Glutamatergic neuron (in vitro differentiated cells): Measurements from ENCODE around the gene VKORC1. TPM values are rescaled to one million over a fixed set of nuclear protein-coding genes. Genes with fewer than 3 reads are reported as not detected.
A peak's percentile ranks its signal among the peaks of the same experiment; 100 is the strongest.

ENCODE experiments used
- DNase-seq: peaks from one replicate; pipeline ENCODE4 v3.0.0; 2022
- H3K27ac Mint-ChIP-seq: one replicate; pipeline ENCODE4 v1.8.0; 2020; ENCODE audit warnings: mild to moderate bottlenecking, mixed read lengths, inconsistent platforms; ENCODE audit not compliant: unreplicated experiment
- H3K27me3 Mint-ChIP-seq: one replicate; pipeline ENCODE4 v1.8.0; 2020; ENCODE audit warnings: mild to moderate bottlenecking, moderate library complexity, mixed read lengths, inconsistent platforms; ENCODE audit not compliant: unreplicated experiment
- H3K36me3 Mint-ChIP-seq: one replicate; pipeline ENCODE4 v1.8.0; 2020; ENCODE audit warnings: mild to moderate bottlenecking, mixed read lengths, inconsistent platforms; ENCODE audit not compliant: unreplicated experiment
- H3K4me1 Mint-ChIP-seq: one replicate; pipeline ENCODE4 v1.8.0; 2020; ENCODE audit warnings: mild to moderate bottlenecking, low read depth, mixed read lengths, inconsistent platforms; ENCODE audit not compliant: unreplicated experiment
- H3K4me3 Mint-ChIP-seq: one replicate; pipeline ENCODE4 v1.8.0; 2020; ENCODE audit warnings: mild to moderate bottlenecking, mixed read lengths, inconsistent platforms; ENCODE audit not compliant: unreplicated experiment
- H3K9me3 Mint-ChIP-seq: one replicate; pipeline ENCODE4 v1.8.0; 2020; ENCODE audit warnings: mild to moderate bottlenecking, moderate library complexity, mixed read lengths, inconsistent platforms; ENCODE audit not compliant: unreplicated experiment
- total RNA-seq: library from RNA; stranded (reverse); fragmentation: NEBNext Ultra II Directional; extraction: Animal tissue kit (Norgen Biotek cat#: 25700); gene quantifications from one replicate; pipeline ENCODE4 v1.2.1, GENCODE V29; 2021; ENCODE audit not compliant: unreplicated experiment
- TF ChIP-seq, protein P1 (sequence below): fragments of 200-600 bp; sonication (generic); IDR thresholded peaks from one replicate; pipeline ENCODE4 v1.5.0; 2021; ENCODE audit not compliant: partially characterized antibody, unreplicated experiment

The VKORC1 gene
- total RNA-seq, 1 donor from 2014 or later = 152 TPM

DNA sequence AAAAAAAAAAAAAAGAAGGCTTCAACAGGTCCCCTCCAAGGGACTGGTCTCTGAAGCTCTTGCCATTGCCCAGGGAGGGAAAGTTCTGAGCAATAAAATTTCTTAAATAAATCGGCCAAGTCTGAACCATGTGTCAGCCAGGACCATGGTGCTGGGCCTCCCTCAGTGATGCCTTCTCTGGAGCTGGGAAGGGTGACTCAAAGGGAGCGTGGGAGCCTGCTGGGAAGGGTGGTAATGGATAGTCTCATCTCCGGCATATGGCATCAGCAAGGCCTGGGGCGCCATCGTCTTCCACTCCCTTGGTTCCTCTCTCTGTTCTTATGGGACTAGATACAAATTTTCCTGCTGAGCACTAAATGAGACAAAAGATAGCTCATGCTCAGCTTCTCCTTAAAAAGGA lies 2.3 kb downstream of the VKORC1 start:
- TF ChIP-seq, protein P1, sequence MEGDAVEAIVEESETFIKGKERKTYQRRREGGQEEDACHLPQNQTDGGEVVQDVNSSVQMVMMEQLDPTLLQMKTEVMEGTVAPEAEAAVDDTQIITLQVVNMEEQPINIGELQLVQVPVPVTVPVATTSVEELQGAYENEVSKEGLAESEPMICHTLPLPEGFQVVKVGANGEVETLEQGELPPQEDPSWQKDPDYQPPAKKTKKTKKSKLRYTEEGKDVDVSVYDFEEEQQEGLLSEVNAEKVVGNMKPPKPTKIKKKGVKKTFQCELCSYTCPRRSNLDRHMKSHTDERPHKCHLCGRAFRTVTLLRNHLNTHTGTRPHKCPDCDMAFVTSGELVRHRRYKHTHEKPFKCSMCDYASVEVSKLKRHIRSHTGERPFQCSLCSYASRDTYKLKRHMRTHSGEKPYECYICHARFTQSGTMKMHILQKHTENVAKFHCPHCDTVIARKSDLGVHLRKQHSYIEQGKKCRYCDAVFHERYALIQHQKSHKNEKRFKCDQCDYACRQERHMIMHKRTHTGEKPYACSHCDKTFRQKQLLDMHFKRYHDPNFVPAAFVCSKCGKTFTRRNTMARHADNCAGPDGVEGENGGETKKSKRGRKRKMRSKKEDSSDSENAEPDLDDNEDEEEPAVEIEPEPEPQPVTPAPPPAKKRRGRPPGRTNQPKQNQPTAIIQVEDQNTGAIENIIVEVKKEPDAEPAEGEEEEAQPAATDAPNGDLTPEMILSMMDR = no peak

GRCh38 chr16:31090540-31090939 lies 4.1 kb downstream of the VKORC1 start:
- no peak overlapping the region for H3K27ac Mint-ChIP-seq
- peaks cover 9% of the 10 kb centered on the region for H3K9me3 Mint-ChIP-seq

More for the DNA sequence above, 2.3 kb downstream of the VKORC1 start:
- Mint-ChIP-seq H3K27me3 (peaks cover 13% of the 10 kb centered on the region), H3K4me1 (peaks cover 4% of the 10 kb centered on the region), H3K9me3 (peaks cover 9% of the 10 kb centered on the region), H3K36me3 (no peaks in the 10 kb centered on the region), H3K27ac (peak overlapping the region; percentile 71), H3K4me3 (peak overlapping the region; percentile 99)
- no peak for DNase-seq

DNA sequence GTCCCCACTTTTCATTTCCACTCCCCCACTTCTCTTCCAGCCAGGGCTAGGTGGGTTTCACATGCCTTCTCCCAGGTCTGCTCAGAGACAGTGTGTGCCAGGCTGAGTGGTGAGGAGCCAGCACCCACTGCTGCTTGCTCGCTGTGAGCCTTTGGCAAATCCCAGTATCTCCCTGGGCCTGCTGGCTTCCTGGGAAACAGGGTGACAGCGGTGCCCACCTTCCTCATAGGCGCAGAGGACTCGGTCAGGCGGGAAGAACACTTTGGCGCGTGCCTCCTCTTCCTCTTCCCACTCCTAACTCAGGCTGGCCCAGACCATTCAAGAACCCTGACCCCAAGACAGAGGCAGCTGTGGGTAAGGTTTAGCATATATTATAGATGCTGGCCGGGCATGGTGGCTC lies 5.4 kb downstream of the VKORC1 start:
- no peak overlapping the region for H3K27ac Mint-ChIP-seq
- peaks cover 12% of the 10 kb centered on the region for H3K4me1 Mint-ChIP-seq
- H3K27me3 Mint-ChIP-seq = peaks cover 13% of the 10 kb centered on the region
- no peak overlapping the region for H3K4me3 Mint-ChIP-seq
- TF ChIP-seq, protein P1 = no peak
- H3K9me3 Mint-ChIP-seq = peaks cover 9% of the 10 kb centered on the region
- H3K36me3 Mint-ChIP-seq = no peaks in the 10 kb centered on the region
- DNase-seq = no peak

More at GRCh38 chr16:31090540-31090939, 4.1 kb downstream of the VKORC1 start:
- Mint-ChIP-seq H3K4me3 (no peak overlapping the region), H3K36me3 (no peaks in the 10 kb centered on the region), H3K27me3 (peaks cover 12% of the 10 kb centered on the region), H3K4me1 (peaks cover 8% of the 10 kb centered on the region)
- TF ChIP-seq, protein P1 = no peak
- DNase-seq = no peak

DNA sequence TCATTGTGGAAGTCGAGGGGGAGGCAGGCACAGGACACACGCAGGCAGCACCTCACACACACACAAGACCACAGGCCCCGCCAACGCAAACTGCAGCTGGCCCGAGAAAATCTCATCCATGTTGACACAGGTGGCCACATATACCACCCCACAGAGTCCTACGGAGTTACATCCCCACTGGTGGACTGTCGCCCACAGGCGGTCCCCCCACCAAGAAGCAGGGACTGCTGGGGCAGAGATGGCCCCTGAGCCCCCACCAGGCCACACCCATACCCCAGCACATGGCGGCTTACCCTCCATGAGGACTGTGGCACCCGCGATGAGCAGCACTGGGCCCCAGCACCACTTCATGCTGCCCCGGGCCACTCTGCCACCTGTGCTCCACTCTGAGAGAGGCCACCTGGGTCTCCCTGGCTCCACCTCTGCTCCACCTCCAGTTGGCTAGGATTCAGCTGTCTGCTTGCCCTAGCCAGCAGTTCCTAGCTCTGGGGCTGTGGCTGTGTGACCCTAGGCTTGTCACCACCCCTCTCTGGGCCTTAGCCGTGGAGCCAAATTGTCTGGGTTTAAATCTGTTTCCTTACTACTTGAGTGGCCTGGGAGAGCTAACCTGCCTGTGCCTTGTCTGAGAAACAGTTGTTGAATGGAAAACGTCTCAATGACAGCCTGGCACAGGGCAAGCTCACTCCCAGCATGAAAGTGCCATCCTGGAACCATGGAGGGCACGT lies 6.0 kb downstream of the VKORC1 start, which contains the start of gene PRSS53:
TSS of gene PRSS53 (minus strand) at position 485 of the 725 bp plus-strand sequence. CDS start at position 351, 134 bp downstream.
- H3K4me3 Mint-ChIP-seq = no peak within 1 kb of the TSS
- no peak for DNase-seq
- TF ChIP-seq, protein P1 = no peak

GRCh38 chr16:31087971-31088370 lies 6.6 kb downstream of the VKORC1 start:
- Mint-ChIP-seq H3K4me1 (peaks cover 13% of the 10 kb centered on the region), H3K27me3 (peaks cover 8% of the 10 kb centered on the region), H3K9me3 (peaks cover 8% of the 10 kb centered on the region), H3K36me3 (no peaks in the 10 kb centered on the region), H3K4me3 (no peak overlapping the region), H3K27ac (no peak overlapping the region)
- TF ChIP-seq, protein P1 = no peak
- no peak for DNase-seq

More for the DNA sequence above, 6.0 kb downstream of the VKORC1 start, which contains the start of gene PRSS53:
- peaks cover 8% of the 10 kb centered on the region for H3K27me3 Mint-ChIP-seq
- H3K4me1 Mint-ChIP-seq = peaks cover 12% of the 10 kb centered on the region
- H3K36me3 Mint-ChIP-seq = no peaks in the 10 kb centered on the region
- no peak within 1 kb of the TSS for H3K27ac Mint-ChIP-seq
- H3K9me3 Mint-ChIP-seq = peaks cover 6% of the 10 kb centered on the region
